WERI-Rb-1 (cell line): ENCODE data around the gene VPS39.

ENCODE experiments used
- DNase-seq: peaks from one replicate; pipeline ENCODE4 v3.0.0-alpha.2; 2020
- H3K27ac ChIP-seq: fragments of 250-450 bp; sonication (Bioruptor Pico); 2 replicates; pipeline ENCODE4 v1.5.1; 2020; ENCODE audit warnings: mild to moderate bottlenecking, moderate library complexity
- H3K27me3 ChIP-seq: fragments of 250-450 bp; sonication (Bioruptor Pico); 2 replicates; pipeline ENCODE4 v1.5.1; 2021; ENCODE audit warnings: mild to moderate bottlenecking, low read depth, moderate library complexity; ENCODE audit not compliant: insufficient read depth, severe bottlenecking
- H3K36me3 ChIP-seq: fragments of 250-450 bp; sonication (Bioruptor Pico); 2 replicates; pipeline ENCODE4 v1.5.1; 2020; ENCODE audit warnings: mild to moderate bottlenecking, moderate library complexity
- H3K4me3 ChIP-seq: 2 replicates; pipeline ENCODE4 v1.5.1; 2011; ENCODE audit warnings: low read depth, mild to moderate bottlenecking, control low read depth, low read length
- H3K9me3 ChIP-seq: fragments of 250-450 bp; sonication (Bioruptor Pico); 2 replicates; pipeline ENCODE4 v1.5.1; 2021; ENCODE audit warnings: mild to moderate bottlenecking, moderate library complexity; ENCODE audit not compliant: severe bottlenecking
- CTCF ChIP-seq: IDR thresholded peaks from 2 replicates; pipeline ENCODE4 v1.5.1; 2011; ENCODE audit warnings: low read depth, mild to moderate bottlenecking, control low read depth, inconsistent platforms, low read length

VPS39 gene

GRCh38 chr15:42198516-42198915 is 9.6 kb downstream of the VPS39 start:
- no peak for TF ChIP-seq CTCF
- Histone ChIP-seq H3K27me3 (no peaks in the 10 kb centered on the region), H3K4me3 (no peak overlapping the region), H3K9me3 (no peaks in the 10 kb centered on the region), H3K27ac (no peak overlapping the region), H3K36me3 (peaks cover 10% of the 10 kb centered on the region; the same call in 1 of the 2 replicates)
- DNase-seq = no peak

- Histone ChIP-seq H3K27me3 (no peaks in the 10 kb centered on the region), H3K36me3 (peaks cover 13% of the 10 kb centered on the region), H3K4me3 (no peak overlapping the region), H3K27ac (no peak overlapping the region), H3K9me3 (no peaks in the 10 kb centered on the region)
- DNase-seq = no peak
- no peak for TF ChIP-seq CTCF
These were observed 13.6 kb downstream of the VPS39 start for GRCh38 chr15:42194513-42194912.

- no peak for DNase-seq
- TF ChIP-seq CTCF = no peak
- H3K9me3 ChIP-seq = no peaks in the 10 kb centered on the region
- peaks cover 23% of the 10 kb centered on the region for H3K36me3 ChIP-seq
- H3K4me3 ChIP-seq = no peak overlapping the region
- no peaks in the 10 kb centered on the region for H3K27me3 ChIP-seq
- no peak overlapping the region for H3K27ac ChIP-seq
These were observed 14.7 kb downstream of the VPS39 start for GRCh38 chr15:42193383-42193782.

DNA sequence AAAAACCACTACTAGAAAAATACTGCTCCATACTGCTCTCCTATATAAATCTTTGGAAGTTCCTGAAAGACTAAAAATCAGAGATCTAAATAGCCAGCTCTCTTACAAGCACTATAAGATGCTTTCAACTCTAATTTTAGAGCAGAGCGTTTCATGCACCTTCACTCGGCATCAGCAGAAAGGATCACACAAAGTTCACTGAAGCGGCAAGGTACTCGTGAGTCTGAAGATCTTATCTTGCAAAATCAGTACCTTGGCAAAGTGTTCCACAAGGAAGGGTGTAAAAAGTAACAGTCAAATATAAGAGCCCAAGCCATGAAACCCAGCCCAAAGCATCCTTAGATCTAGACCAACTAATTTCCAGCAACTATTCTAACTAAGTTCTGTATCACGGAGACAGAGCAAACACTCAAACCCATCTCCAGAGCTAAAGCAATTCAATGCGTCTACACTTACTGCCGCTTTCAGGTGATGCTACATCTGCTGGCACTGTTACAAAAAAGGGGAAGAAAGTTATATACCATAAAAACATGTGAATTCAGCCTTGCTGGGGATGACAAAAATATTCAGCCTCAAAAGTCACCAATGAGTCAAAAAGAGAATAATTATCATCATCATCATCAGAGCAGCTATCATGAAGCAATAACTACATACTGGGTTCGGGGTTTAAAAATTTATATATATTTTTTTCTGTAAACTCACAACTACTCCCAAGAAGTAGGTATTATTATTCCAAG is 16.3 kb downstream of the VPS39 start:
- no peak for TF ChIP-seq CTCF
- H3K9me3 ChIP-seq = no peaks in the 10 kb centered on the region
- H3K27ac ChIP-seq = no peak overlapping the region
- DNase-seq = no peak
- no peak overlapping the region for H3K4me3 ChIP-seq
- H3K27me3 ChIP-seq = no peaks in the 10 kb centered on the region
- peaks cover 32% of the 10 kb centered on the region for H3K36me3 ChIP-seq

- Histone ChIP-seq H3K27ac (no peak overlapping the region), H3K27me3 (no peaks in the 10 kb centered on the region), H3K9me3 (no peaks in the 10 kb centered on the region), H3K36me3 (peaks cover 42% of the 10 kb centered on the region), H3K4me3 (no peak overlapping the region)
- DNase-seq = no peak
- no peak for TF ChIP-seq CTCF
These were observed 17.7 kb downstream of the VPS39 start for GRCh38 chr15:42190370-42190769.

DNA sequence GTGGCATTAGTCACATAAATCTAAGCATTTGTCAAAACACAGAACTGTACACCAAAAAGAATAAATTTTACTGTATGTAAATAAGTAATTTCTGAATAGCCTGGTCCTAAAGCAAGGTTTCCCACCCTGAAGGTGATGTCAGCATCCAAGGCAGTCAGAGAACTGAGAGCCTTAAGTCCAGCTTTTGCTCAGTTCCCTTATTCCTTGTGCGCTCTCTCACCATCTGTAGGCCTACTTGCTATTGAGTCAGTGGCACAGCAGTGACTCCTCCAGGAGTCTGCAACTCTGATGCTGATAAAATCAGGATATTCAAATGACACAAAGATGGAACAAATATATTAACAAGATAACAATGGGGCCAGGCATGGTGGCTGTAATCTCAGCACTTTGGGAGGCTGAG is 22.3 kb downstream of the VPS39 start:
- Histone ChIP-seq H3K27ac (no peak overlapping the region), H3K4me3 (no peak overlapping the region), H3K27me3 (no peaks in the 10 kb centered on the region), H3K9me3 (no peaks in the 10 kb centered on the region), H3K36me3 (peaks cover 54% of the 10 kb centered on the region)
- no peak for TF ChIP-seq CTCF
- DNase-seq = no peak
